GM12891 (cell line): Measurements from ENCODE around the gene CCDC134.

Experiments
- DNase-seq: peaks from one replicate; pipeline ENCODE4 v3.0.0; 2011; ENCODE audit warnings: low spot score; ENCODE audit not compliant: insufficient read length
- FAIRE-seq: peaks from 2 replicates; lab custom pipeline; 2011; peaks lifted over from hg19 to GRCh38; lab: Jason Lieb, UNC
- PAX5 ChIP-seq: IDR thresholded peaks from 2 replicates; pipeline ENCODE4 v1.6.1; 2011; ENCODE audit warnings: low read length, moderate library complexity, mild to moderate bottlenecking; ENCODE audit not compliant: insufficient read depth, severe bottlenecking
- POLR2A ChIP-seq: IDR thresholded peaks from 2 replicates; pipeline ENCODE4 v1.6.1; 2011; ENCODE audit warnings: low read depth, low read length, control low read depth
- POLR2AphosphoS5 ChIP-seq: IDR thresholded peaks from 2 replicates; pipeline ENCODE4 v1.6.1; 2011; ENCODE audit warnings: low read depth, low read length, control low read depth
- POU2F2 ChIP-seq: IDR thresholded peaks from 2 replicates; pipeline ENCODE4 v1.6.1; 2011; ENCODE audit warnings: low read depth, mild to moderate bottlenecking, control low read depth, low read length, moderate library complexity
- SPI1 ChIP-seq: IDR thresholded peaks from 2 replicates; pipeline ENCODE4 v1.6.1; 2011; ENCODE audit warnings: low read depth, low read length, control low read depth
- TAF1 ChIP-seq: IDR thresholded peaks from 2 replicates; pipeline ENCODE4 v1.6.1; 2011; ENCODE audit warnings: low read depth, low read length, control low read depth

Gene CCDC134

GRCh38 chr22:41782751-41783150 is 17.7 kb upstream of the CCDC134 start:
- DNase-seq (no peak), FAIRE-seq (no peak)
- no peak for TF ChIP-seq PAX5
- no peak for TF ChIP-seq POU2F2
- TF ChIP-seq POLR2AphosphoS5 = no peak

DNA sequence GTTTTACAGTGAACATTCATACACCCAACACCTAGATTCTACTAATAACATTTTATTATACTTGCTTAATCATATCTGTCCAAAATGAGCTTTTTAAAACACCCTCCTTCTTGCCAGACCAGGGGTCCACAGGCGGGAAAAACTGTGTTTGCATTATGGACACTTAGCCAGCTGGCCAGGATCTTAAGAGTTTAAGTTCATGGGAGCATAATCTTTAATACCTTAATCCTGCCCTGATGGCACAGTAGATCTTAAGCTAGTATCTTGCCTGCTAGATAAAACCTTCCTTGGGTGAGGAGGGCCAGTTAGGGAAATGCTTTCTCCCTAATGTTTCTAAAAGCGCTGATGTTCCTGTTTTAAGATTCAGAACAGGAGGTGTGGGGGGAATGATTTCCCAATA is 13.1 kb upstream of the CCDC134 start:
- TF ChIP-seq SPI1 (no peak), POLR2A (no peak), POU2F2 (no peak), PAX5 (no peak), TAF1 (no peak), POLR2AphosphoS5 (no peak)
- FAIRE-seq = no peak
- DNase-seq = no peak

DNA sequence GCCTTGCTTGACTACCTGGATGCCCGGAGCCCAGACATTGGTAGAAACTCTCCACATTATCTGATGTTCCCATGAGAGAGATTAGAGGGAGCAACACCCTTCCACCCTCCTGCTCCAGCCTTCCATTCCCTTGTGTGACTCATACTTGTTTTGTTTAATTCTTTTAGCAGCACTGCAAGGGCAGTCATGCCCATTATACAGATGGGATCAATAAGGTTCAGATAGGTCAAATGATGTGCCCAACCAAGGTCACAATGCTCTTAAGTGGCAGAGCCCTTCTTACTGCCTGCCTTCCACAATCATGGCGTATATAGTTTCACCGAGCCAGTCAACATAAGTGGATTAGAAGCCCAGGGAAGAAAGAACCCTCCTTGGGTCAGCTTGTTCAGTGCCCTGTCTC is 6.6 kb upstream of the CCDC134 start:
- no peak for TF ChIP-seq PAX5
- no peak for TF ChIP-seq POLR2AphosphoS5
- no peak for TF ChIP-seq POU2F2
- TF ChIP-seq SPI1 = no peak
- no peak for TF ChIP-seq TAF1
- TF ChIP-seq POLR2A = no peak
- DNase-seq (no peak), FAIRE-seq (no peak)

- no peak for FAIRE-seq
- TF ChIP-seq POLR2AphosphoS5 (no peak), POLR2A (no peak), TAF1 (no peak), SPI1 (no peak), POU2F2 (no peak), PAX5 (no peak)
- no peak for DNase-seq
Measured at GRCh38 chr22:41798736-41799135, 1.7 kb upstream of the CCDC134 start.

GRCh38 chr22:41799486-41800347 is 762 bp upstream of the CCDC134 start:
- DNase-seq (peak; percentile 53), FAIRE-seq (no peak)
- TF ChIP-seq TAF1 (no peak), POLR2A (no peak; the same call in 1 of the 2 replicates), PAX5 (no peak), POU2F2 (no peak), POLR2AphosphoS5 (no peak), SPI1 (no peak)

- DNase-seq (no peak), FAIRE-seq (peak; percentile 81)
- TF ChIP-seq SPI1 (no peak), PAX5 (no peak), POLR2AphosphoS5 (no peak), TAF1 (no peak), POU2F2 (no peak), POLR2A (no peak)
Measured at GRCh38 chr22:41801147-41801819, 804 bp downstream of the CCDC134 start.

GRCh38 chr22:41801886-41802285 is 1.4 kb downstream of the CCDC134 start:
- DNase-seq (no peak), FAIRE-seq (no peak)
- TF ChIP-seq POU2F2 (no peak), PAX5 (no peak), SPI1 (no peak), TAF1 (no peak), POLR2A (no peak), POLR2AphosphoS5 (no peak)

DNA sequence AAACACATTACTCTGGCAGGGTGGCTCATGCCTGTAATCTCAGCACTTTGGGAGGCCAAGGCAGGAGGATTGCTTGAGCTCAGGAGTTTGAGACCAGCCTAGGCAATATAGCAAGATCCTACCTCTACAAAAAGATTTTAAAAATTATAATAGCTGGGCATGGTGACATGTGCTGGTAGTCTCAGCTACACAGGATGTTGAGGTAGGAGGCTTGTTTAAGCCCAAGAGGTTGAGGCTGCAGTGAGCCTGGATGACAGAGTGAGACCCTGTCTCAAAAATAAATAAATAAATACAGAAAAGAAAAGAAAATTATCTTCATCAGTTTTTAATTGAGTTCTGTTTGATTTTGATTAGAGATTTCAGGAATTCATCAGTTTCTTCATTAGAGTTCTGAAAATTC is 5.2 kb downstream of the CCDC134 start:
- FAIRE-seq (no peak), DNase-seq (no peak)
- TF ChIP-seq SPI1 = no peak
- TF ChIP-seq POU2F2 = no peak
- TF ChIP-seq TAF1 = no peak
- TF ChIP-seq PAX5 = no peak
- no peak for TF ChIP-seq POLR2A
- TF ChIP-seq POLR2AphosphoS5 = no peak

- DNase-seq = no peak
- no peak for FAIRE-seq
- TF ChIP-seq PAX5 = no peak
- no peak for TF ChIP-seq SPI1
- TF ChIP-seq TAF1 = no peak
- no peak for TF ChIP-seq POLR2AphosphoS5
- TF ChIP-seq POU2F2 = no peak
- TF ChIP-seq POLR2A = no peak
Measured at GRCh38 chr22:41808400-41808799, 7.9 kb downstream of the CCDC134 start.
